Stimulated activated naive CD8-positive, alpha-beta T cell treated with anti-CD3 and anti-CD28 coated beads, Interleukin-15, amount 100 ng/mL, for 72 hours (primary cell): ENCODE measurements around the gene OR2M2.

Source experiments
- ATAC-seq: fragments of 150-1000 bp; cut with Tn5 transposase; 2 replicates; pipeline ENCODE4 v1.10.0; 2021; ENCODE audit warnings: mild to moderate bottlenecking, moderate library complexity
- DNase-seq, 2 donors: peaks; one replicate each; pipeline ENCODE4 v3.0.0; 2021 to 2022
- H3K27ac Mint-ChIP-seq, 2 donors: one replicate each; pipeline ENCODE4 v1.8.0; 2022; ENCODE audit warnings: mild to moderate bottlenecking in 2 of 2, mixed read lengths in 2 of 2, moderate library complexity in 2 of 2
- H3K27me3 Mint-ChIP-seq: one replicate; pipeline ENCODE4 v1.8.0; 2022; ENCODE audit warnings: mixed read lengths
- H3K4me1 Mint-ChIP-seq: one replicate; pipeline ENCODE4 v1.8.0; 2022; ENCODE audit warnings: mild to moderate bottlenecking, mixed read lengths
- H3K4me3 Mint-ChIP-seq, 2 donors: one replicate each; pipeline ENCODE4 v1.8.0; 2022; ENCODE audit warnings: mild to moderate bottlenecking in 2 of 2, mixed read lengths in 2 of 2, moderate library complexity in 1 of 2
- H3K9me3 Mint-ChIP-seq, 2 donors: one replicate each; pipeline ENCODE4 v1.8.0; 2022; ENCODE audit warnings: mixed read lengths in 2 of 2

The OR2M2 gene, protein sequence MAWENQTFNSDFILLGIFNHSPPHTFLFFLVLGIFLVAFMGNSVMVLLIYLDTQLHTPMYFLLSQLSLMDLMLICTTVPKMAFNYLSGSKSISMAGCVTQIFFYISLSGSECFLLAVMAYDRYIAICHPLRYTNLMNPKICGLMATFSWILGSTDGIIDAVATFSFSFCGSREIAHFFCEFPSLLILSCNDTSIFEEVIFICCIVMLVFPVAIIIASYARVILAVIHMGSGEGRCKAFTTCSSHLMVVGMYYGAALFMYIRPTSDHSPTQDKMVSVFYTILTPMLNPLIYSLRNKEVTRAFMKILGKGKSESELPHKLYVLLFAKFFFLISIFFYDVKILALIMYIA

DNA sequence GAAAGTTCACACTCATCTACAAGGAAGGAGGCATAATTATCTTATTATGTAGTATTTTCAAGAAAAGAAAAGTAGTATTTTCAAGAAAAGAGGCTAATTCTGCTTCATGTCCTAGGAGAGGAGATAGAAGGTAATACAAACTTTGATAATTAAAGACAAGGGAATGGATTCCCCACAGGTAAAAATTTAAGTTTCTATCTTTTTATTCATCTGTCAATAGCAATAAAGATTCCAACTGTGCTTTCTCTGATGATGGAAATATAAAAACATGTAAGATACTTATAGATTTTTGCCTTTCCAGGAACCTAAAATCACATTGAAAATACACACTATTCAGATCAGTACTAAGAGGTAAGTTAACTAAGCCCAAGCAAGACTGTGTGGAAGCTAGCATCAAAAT is at the start of gene OR2M2:
Gene OR2M2, plus strand, starts transcription at position 301 of the 400 bp plus-strand sequence. CDS start 5,165 bp downstream, outside the sequence.
- Mint-ChIP-seq H3K27me3 (no peaks in the 10 kb centered on the region), H3K4me3 (no peak within 1 kb of the TSS), H3K9me3 (no peaks in the 10 kb centered on the region), H3K4me1 (no peaks in the 10 kb centered on the region), H3K27ac (no peak within 1 kb of the TSS)
- ATAC-seq (no peak), DNase-seq (no peak)

DNA sequence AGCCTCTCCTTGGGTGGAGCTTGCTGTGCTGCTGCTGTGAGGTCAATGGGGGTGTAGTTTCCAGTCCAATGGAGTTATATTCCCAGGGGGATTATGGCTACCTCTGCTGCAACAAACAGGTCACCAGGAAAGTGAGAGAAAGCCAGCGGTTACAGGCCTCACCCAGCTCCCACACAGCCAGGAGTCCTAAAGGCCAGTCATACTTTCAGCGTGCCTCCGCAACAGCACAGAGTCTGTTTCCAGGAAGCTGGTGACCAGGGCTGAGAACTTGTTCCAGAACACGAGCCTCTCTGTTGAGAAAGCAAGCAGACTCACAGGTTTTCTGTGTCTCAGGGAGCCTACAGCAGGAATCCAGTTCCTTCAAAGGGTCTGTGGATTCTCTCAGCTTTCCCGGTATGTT is 47.0 kb upstream of the OR2M2 start:
- Mint-ChIP-seq H3K27ac (no peak overlapping the region), H3K9me3 (peaks cover 22 to 29% of the 10 kb centered on the region in 2 donors), H3K4me3 (no peak overlapping the region), H3K27me3 (no peaks in the 10 kb centered on the region), H3K4me1 (no peaks in the 10 kb centered on the region)
- DNase-seq (no peak), ATAC-seq (no peak)

DNA sequence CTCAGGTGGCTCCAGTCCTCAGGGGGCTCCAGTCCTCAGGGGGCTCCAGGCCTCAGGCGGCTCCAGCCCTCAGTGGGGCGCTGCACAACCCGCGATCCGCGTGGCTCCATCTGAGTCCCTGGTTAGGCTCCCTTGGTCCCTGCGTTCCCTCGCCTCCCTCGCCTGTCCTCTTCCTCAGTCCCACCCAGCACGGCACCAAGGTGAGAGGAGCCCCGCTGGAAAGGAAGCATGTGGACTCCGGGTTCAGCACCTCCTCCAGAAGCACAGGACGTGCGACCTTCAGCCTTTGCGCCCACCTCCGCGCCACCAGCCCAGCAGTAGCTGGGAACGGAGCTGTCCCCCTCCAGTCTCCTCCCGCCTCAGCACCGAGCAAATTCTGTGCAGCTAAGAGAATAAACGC is 37.8 kb upstream of the OR2M2 start:
- DNase-seq (no peak), ATAC-seq (no peak)
- Mint-ChIP-seq H3K4me3 (no peak overlapping the region), H3K27ac (no peak overlapping the region), H3K27me3 (no peaks in the 10 kb centered on the region), H3K9me3 (peaks cover under 1 to 12% of the 10 kb centered on the region in 2 donors), H3K4me1 (no peaks in the 10 kb centered on the region)

DNA sequence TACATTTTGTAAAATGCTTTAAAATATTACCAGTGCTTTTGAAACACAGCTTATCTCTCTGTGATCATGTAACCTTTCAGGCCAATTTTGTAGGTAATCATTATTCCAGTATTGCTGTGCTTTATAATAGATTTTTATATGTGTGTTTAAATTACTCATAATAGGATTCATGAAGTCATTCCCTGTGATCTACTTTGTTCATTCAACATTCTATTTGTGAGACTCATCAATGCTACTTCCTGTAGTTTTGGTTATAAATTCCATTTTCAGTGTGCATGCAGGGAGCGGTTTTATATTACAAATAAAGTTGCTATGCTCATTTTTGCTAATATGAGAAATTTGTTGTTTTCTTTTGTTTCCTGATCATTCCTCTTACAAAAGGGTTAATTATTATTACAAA is 33.8 kb upstream of the OR2M2 start:
- peaks cover 7 to 10% of the 10 kb centered on the region in 2 donors for H3K9me3 Mint-ChIP-seq
- no peak overlapping the region for H3K4me3 Mint-ChIP-seq
- H3K27ac Mint-ChIP-seq = no peak overlapping the region
- H3K4me1 Mint-ChIP-seq = no peaks in the 10 kb centered on the region
- DNase-seq (no peak), ATAC-seq (no peak)
- H3K27me3 Mint-ChIP-seq = no peaks in the 10 kb centered on the region

DNA sequence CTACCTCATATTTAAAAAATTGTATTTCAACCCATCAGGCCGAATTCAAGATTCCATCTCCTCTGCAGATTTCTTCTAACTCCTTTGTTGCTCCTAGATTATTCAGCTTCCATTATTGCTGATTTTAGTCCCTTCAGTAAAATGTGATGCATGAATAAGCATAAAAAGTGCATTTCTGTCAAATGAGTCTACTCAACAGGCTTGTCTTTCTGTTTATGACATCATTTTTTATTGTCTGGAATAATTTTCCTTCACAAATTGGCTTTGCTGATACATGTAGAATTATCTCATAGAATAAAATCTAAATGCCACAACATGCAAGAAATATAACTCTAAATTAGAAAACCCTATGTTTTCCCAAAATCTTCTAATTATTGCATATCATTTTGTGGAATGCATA is 31.3 kb upstream of the OR2M2 start:
- Mint-ChIP-seq H3K27me3 (no peaks in the 10 kb centered on the region), H3K4me3 (no peak overlapping the region), H3K27ac (no peak overlapping the region), H3K9me3 (peaks cover 14 to 23% of the 10 kb centered on the region in 2 donors), H3K4me1 (no peaks in the 10 kb centered on the region)
- DNase-seq (no peak), ATAC-seq (no peak)

DNA sequence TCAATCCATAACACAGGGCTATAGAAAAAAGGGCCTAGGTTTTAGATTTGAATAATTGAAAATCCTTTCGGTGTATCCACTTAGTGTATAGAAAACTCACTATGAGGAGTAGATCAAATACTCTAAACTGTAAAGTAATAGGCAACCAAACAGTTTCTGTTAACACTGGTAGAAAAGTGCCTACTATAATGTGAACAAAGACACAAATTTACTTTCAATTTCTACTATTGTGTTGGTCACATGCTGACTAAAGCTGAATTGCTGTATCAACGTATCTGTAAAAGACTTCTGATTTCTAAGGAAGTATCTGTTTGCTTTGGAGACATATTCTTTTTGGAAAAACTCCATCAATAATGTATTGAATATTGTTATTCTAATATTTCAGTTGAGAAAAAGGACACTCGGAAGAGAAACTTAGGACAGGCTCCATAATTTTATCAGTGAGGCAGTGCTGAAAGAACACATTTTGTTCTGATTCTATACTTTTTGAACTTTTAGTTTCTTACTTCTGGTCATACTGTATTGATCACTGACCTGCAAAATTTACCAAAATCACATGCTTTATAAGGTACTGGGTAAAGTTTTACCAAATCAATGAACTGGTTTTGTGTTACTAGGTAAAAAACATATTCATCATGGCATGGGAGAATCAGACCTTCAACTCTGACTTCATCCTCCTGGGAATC is 30.0 kb upstream of the OR2M2 start, which contains the start of gene OR2M5:
Gene OR2M5, plus strand, starts transcription at position 636 of the 686 bp plus-strand sequence. Its CDS starts 0 bp downstream, at position 636.
- ATAC-seq = no peak
- peak within 1 kb of the TSS in 1 of 2 donors; percentile 81 for H3K27ac Mint-ChIP-seq
- no peaks in the 10 kb centered on the region for H3K27me3 Mint-ChIP-seq
- DNase-seq = no peak
- H3K4me3 Mint-ChIP-seq = no peak within 1 kb of the TSS
- no peaks in the 10 kb centered on the region for H3K4me1 Mint-ChIP-seq
- H3K9me3 Mint-ChIP-seq = peaks cover 14 to 23% of the 10 kb centered on the region in 2 donors

DNA sequence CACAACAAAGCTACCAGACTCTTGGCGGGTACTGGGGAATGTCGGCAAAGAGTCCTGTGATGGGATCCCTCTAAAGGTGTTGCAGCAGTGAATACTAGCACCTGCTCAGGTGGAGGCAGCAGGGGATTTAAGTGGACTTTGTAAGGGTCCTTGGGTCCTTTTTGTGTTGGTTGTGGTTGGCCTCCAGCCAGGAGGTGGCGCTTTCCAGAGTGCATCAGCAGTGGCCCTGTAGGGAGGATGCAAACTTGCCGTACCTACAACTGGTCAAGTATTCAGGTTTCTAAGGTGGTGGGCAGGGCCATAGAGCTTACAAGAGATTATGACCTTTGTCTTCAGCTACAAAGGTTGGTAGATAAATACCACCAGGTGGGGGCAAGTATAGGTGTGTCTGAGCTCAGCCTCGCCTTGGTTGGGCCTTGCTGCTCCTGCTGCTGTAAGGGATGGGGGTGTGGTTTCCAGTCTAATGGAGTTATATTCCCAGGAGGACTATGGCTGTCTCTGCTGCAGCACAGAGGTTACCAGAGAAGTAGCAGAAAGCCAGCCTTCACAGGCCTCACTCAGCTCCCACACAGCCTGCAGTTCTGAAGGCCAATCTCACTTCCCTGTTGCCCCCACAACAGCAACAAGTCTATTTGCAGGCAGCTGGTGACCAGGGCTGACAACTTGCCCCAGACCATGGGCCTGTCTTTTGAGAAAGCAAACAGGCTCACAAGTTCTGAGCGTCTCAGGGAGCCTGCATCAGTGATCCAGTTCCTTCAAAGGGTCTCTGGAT is 22.4 kb upstream of the OR2M2 start:
- no peak overlapping the region for H3K4me3 Mint-ChIP-seq
- ATAC-seq (no peak), DNase-seq (no peak)
- peaks cover 14% of the 10 kb centered on the region for H3K27me3 Mint-ChIP-seq
- peaks cover 7 to 16% of the 10 kb centered on the region in 2 donors for H3K9me3 Mint-ChIP-seq
- no peak overlapping the region for H3K27ac Mint-ChIP-seq
- H3K4me1 Mint-ChIP-seq = no peaks in the 10 kb centered on the region

DNA sequence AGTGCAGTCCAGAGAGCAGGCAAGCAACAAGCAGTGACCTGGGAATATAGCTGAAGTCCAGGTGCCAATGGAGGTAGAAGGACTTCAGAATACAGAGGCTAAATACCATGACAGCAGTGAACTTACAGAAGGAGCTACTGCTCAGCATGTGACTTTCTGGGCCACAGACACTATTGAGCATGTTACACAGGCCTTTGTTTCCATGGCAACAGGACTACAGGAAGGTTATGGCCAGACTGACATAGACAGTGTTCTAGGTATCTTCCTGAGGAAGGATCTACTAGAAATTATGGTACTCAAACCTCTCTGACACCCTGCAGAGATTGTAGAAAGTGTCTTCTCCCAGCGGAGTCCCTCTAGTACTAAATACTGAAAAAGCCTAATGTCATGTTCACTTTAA is 18.7 kb upstream of the OR2M2 start:
- ATAC-seq = no peak

DNA sequence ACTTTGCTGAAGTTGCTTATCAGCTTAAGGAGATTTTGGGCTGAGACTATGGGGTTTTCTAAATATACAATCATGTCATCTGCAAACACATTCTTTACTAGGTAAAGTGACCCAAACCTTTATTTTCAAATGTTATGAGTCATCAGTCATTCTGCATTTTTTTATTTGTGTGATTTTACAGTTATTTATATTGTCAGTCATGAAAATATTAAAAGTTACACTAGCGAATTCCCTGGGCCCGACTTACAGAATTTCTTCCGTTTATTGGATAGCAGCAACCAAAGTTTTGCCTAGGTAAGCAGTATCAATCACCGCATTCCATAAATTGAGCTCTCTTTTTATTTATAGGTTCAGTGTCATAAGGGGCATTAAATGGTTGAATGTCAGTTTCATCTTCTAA is 15.9 kb upstream of the OR2M2 start:
- no peak overlapping the region for H3K4me3 Mint-ChIP-seq
- H3K9me3 Mint-ChIP-seq = no peaks in the 10 kb centered on the region
- H3K4me1 Mint-ChIP-seq = no peaks in the 10 kb centered on the region

More for the DNA sequence above, 18.7 kb upstream of the OR2M2 start:
- Mint-ChIP-seq H3K4me3 (no peak overlapping the region), H3K27me3 (peaks cover 14% of the 10 kb centered on the region), H3K27ac (no peak overlapping the region), H3K9me3 (peaks cover 0 to 8% of the 10 kb centered on the region in 2 donors), H3K4me1 (no peaks in the 10 kb centered on the region)
- no peak for DNase-seq

DNA sequence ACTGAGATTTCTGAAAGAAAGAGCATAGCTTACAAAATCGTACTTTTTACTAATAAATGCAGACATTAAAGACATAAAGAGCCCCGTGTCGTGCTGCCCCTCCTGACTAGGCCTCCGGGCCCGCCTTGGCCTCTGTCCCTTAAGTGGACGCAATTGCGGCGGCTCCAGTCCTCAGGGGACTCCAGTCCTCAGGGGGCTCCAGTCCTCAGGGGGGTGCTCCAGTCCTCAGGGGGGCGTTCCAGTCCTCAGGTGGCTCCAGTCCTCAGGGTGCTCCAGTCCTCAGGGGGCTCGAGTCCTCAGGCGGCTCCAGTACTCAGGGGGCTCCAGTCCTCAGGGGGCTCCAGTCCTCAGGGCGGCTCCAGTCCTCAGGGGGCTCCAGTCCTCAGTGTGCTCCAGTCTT is 10.6 kb upstream of the OR2M2 start:
- Mint-ChIP-seq H3K4me3 (no peak overlapping the region), H3K4me1 (no peaks in the 10 kb centered on the region), H3K9me3 (peaks cover 0 to 5% of the 10 kb centered on the region in 2 donors), H3K27me3 (no peaks in the 10 kb centered on the region), H3K27ac (no peak overlapping the region)
- ATAC-seq = no peak
- no peak for DNase-seq

More for the DNA sequence above, 15.9 kb upstream of the OR2M2 start:
- DNase-seq (no peak), ATAC-seq (no peak)
- Mint-ChIP-seq H3K27me3 (no peaks in the 10 kb centered on the region), H3K27ac (no peak overlapping the region)

DNA sequence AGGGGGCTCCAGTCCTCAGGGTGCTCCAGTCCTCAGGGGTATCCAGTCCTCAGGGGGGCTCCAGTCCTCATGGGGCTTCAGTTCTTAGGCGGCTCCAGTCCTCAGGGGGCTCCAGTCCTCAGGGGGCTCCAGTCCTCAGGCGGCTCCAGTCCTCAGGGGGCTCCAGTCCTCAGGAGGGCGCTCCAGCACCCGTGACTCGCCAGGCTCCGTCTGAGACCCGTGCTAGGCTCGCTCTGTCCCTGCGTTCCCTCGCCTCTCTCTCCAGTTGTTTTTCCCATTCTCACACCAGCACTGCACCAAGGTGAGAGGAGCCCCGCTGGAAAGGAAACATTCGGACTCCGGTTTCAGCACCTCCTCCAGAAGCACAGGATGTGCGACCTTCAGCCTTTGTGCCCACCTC is 9.4 kb upstream of the OR2M2 start:
- ATAC-seq (no peak), DNase-seq (no peak)
- no peak overlapping the region for H3K27ac Mint-ChIP-seq
- peaks cover 0 to 5% of the 10 kb centered on the region in 2 donors for H3K9me3 Mint-ChIP-seq
- H3K4me3 Mint-ChIP-seq = no peak overlapping the region
- no peaks in the 10 kb centered on the region for H3K4me1 Mint-ChIP-seq
- H3K27me3 Mint-ChIP-seq = no peaks in the 10 kb centered on the region

DNA sequence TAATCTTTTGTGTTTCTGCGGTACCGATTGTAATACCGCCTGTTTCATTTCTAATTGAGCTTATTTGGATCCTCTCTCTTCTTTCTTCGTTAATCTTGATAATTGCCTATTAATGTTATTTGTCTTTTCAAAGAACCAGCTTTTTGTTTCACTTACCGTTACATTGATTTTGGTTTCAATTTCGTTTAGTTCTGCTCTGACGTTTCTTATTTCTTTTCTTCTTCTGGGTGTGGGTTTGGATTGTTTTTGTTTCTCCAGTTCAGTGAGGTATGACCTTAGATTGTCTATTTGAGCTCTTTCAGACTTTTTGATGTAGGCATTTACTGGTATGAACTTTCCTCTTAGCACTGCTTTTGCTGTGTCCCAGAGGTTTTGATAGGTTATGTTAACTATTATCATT is 9.4 kb downstream of the OR2M2 start:
- Mint-ChIP-seq H3K4me1 (no peaks in the 10 kb centered on the region), H3K27me3 (no peaks in the 10 kb centered on the region), H3K9me3 (peaks cover 17 to 24% of the 10 kb centered on the region in 2 donors), H3K27ac (no peak overlapping the region), H3K4me3 (no peak overlapping the region)
- DNase-seq = no peak
- no peak for ATAC-seq

DNA sequence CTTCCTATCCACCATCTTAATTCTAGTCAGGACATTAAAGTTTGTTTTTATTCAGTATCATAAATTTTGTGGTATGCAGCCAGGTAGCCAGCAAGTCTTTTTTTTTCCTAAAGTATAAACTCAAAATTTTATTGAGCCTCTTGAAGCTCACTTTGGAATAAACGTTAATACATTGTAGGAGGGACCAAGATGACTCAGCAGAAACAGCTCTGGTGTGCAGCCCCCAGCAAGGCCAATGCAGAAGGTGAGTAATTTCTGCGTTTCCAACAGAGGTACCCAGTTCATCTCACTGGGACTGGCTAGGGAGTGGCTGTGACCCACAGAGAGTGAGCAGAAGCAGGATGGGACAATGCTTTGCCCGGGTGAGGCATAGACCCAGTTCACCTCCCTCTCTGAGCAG is 12.7 kb downstream of the OR2M2 start:
- no peak for DNase-seq
- Mint-ChIP-seq H3K27ac (no peak overlapping the region), H3K4me1 (no peaks in the 10 kb centered on the region), H3K9me3 (peaks cover 16 to 23% of the 10 kb centered on the region in 2 donors), H3K4me3 (no peak overlapping the region), H3K27me3 (no peaks in the 10 kb centered on the region)
- no peak for ATAC-seq

DNA sequence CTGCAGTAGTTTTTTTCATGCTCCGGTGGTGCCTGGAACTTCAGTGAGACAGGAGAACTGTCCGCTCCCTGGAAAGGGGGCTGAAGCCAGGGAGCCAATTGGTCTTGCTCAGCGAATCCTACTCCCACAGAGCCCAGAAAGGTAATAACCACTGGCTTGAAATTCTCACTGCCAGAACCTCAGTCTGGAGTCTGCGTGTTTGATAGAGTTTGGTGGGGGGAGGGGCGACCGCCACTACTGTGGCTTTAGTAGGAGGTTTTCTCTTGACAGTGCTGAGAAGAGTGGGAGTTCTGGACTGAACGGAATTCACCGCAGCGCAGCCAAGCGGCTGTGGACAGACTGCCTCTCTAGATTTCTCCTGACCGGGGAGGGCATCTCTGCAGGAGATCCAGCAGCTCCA is 14.4 kb downstream of the OR2M2 start:
- no peaks in the 10 kb centered on the region for H3K4me1 Mint-ChIP-seq
- H3K9me3 Mint-ChIP-seq = peaks cover 17% of the 10 kb centered on the region in 2 donors
- H3K4me3 Mint-ChIP-seq = no peak overlapping the region

DNA sequence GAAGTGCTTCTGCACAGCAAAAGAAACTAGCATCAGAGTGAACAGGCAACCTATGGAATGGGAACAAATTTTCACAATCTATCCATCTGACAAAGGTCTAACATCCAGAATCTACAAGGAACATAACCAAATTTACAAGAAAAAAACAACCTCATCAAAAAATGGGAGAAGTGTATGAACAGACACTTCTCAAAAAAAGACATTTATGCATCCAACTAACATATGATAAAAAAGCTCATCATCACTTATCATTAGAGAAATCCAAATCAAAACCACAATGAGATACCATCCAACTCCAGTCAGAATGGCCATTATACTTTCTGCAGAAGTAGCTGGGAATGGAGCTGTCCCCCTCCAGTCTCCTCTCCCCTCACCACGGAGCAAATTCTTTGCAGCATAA is 19.5 kb downstream of the OR2M2 start:
- no peaks in the 10 kb centered on the region for H3K4me1 Mint-ChIP-seq
- ATAC-seq = no peak
- H3K9me3 Mint-ChIP-seq = peaks cover 17% of the 10 kb centered on the region in 2 donors

More for the DNA sequence above, 14.4 kb downstream of the OR2M2 start:
- no peaks in the 10 kb centered on the region for H3K27me3 Mint-ChIP-seq
- H3K27ac Mint-ChIP-seq = no peak overlapping the region
- ATAC-seq (no peak), DNase-seq (no peak)

DNA sequence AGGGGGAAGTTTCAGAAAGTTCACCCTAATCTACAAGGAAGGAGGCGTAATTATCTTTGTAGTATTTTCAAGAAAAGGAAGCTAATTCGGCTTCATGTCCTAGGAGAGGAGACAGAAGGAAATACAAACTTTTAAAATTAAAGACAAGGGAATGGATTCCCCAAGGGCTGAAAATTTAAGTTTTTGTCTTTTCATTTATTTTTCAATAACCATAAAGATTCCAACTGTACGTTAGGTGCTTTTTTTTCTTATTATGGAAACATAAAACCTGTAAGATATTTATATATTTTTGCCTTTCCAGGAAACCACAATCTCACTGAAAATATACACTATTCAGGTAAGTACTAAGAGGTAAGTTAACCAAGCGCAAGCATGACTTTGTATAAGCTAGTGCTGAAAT is 22.3 kb downstream of the OR2M2 start, which contains the start of gene OR2M3:
Gene OR2M3, plus strand, starts transcription at position 301 of the 400 bp plus-strand sequence. CDS start 5,803 bp downstream, outside the sequence.
- no peaks in the 10 kb centered on the region for H3K27me3 Mint-ChIP-seq
- no peaks in the 10 kb centered on the region for H3K4me1 Mint-ChIP-seq
- peaks cover 2 to 8% of the 10 kb centered on the region in 2 donors for H3K9me3 Mint-ChIP-seq
- ATAC-seq (no peak), DNase-seq (no peak)
- H3K4me3 Mint-ChIP-seq = no peak within 1 kb of the TSS
- H3K27ac Mint-ChIP-seq = no peak within 1 kb of the TSS

More for the DNA sequence above, 19.5 kb downstream of the OR2M2 start:
- no peak overlapping the region for H3K4me3 Mint-ChIP-seq
- H3K27ac Mint-ChIP-seq = no peak overlapping the region
- no peak for DNase-seq
- no peaks in the 10 kb centered on the region for H3K27me3 Mint-ChIP-seq
